ENCODE results near the gene YPEL1. TPM values are rescaled to one million over a fixed set of nuclear protein-coding genes. Genes with fewer than 3 reads are reported as not detected.

The YPEL1 gene
- total and polyA plus RNA-seq, 2 of the 8 experiments (the other 6 are each of a cell fraction or from before 2014, with no cell fraction given): 6.0 to 6.7 TPM

GRCh38 chr22:21701384-21701971, 34.1 kb downstream of the YPEL1 start:
- H3K4ac ChIP-seq (replicated peaks; ENCODE audit: insufficient read length, low read depth, low read length): no peak overlapping the region
- CTCF ChIA-PET (ENCODE audit: partially characterized antibody): interaction anchor here (0.6 to 1.1 kb wide), 2 partner anchors 14 to 26 kb away, joined by 3 read pairs; no protein-coding TSS in a partner anchor
- no peak overlapping the region for H3K23ac ChIP-seq (ENCODE audit: insufficient read length)
- DNase-seq (ENCODE audit: low read depth in 1 of 2, low spot score in 2 of 2): no peak
- H3K14ac ChIP-seq (ENCODE audit: insufficient read length): no peak overlapping the region
- H3K4me1 ChIP-seq (replicated peaks in 1 of 4; ENCODE audit: control insufficient read depth in 3 of 4, insufficient read depth in 4 of 4, low read length in 3 of 4): no peaks in the 10 kb centered on the region
- H2BK120ac ChIP-seq (replicated peaks; ENCODE audit: low read depth, low read length): no peak overlapping the region
- H4K8ac ChIP-seq (ENCODE audit: extremely low read depth, insufficient read depth, low read length): no peak overlapping the region
- no peak overlapping the region for H2BK5ac ChIP-seq (ENCODE audit: low read depth, low read length)
- peaks cover 2 to 16% (median 6%) of the 10 kb centered on the region in 4 experiments; a peak in 6 of 8 replicates for H3K36me3 ChIP-seq (ENCODE audit: control insufficient read depth in 2 of 4, insufficient read depth in 4 of 4, low read length in 3 of 4)
- H4K20me1 ChIP-seq (replicated peaks in 1 of 2; ENCODE audit: control insufficient read depth in 1 of 2, insufficient read depth in 2 of 2, low read length in 2 of 2): peaks cover 3 to 4% of the 10 kb centered on the region in 2 experiments
- H3K18ac ChIP-seq (ENCODE audit: extremely low read depth, low read length): no peak overlapping the region
- no peak overlapping the region for H4K91ac ChIP-seq (replicated peaks; ENCODE audit: insufficient read length, low read length)
- no peak overlapping the region for H3K27ac ChIP-seq (ENCODE audit: low read depth, low read length)
- H3K23me2 ChIP-seq (ENCODE audit: low read depth, low read length): no peaks in the 10 kb centered on the region
- no peak overlapping the region for H3K4me2 ChIP-seq (ENCODE audit: insufficient read depth in 1 of 2, low read depth in 2 of 2, low read length in 2 of 2)
- H3K56ac ChIP-seq (replicated peaks; ENCODE audit: insufficient read length, low read depth, low read length): no peak overlapping the region
- no peak overlapping the region for H2AK5ac ChIP-seq (ENCODE audit: low read depth, low read length)
- no peak overlapping the region for H2BK15ac ChIP-seq (ENCODE audit: low read length)
- no peak overlapping the region for H4K5ac ChIP-seq (ENCODE audit: insufficient read length, low read depth, low read length)
- no peak overlapping the region for H2BK20ac ChIP-seq (ENCODE audit: low read length)
- no peaks in the 10 kb centered on the region for H3K79me2 ChIP-seq (ENCODE audit: control insufficient read depth in 1 of 2, insufficient read depth in 2 of 2, low read length in 2 of 2)
- H3K27me3 ChIP-seq (replicated peaks in 1 of 4; ENCODE audit: control insufficient read depth in 3 of 4, extremely low read depth in 1 of 4, insufficient read depth in 3 of 4, low read length in 3 of 4): no peaks in the 10 kb centered on the region
- no peak for FAIRE-seq
- H3K4me3 ChIP-seq (ENCODE audit: extremely low read depth in 1 of 4, insufficient read depth in 2 of 4, low read depth in 3 of 4, low read length in 4 of 4): no peak overlapping the region
- POLR2A ChIA-PET (ENCODE audit: partially characterized antibody): interaction anchor here (1.5 to 2.4 kb wide), 2 partner anchors 15 to 18 kb away, joined by 5 to 11 read pairs; no protein-coding TSS in a partner anchor
- no peak overlapping the region for H2BK12ac ChIP-seq (ENCODE audit: low read depth, low read length)
- 91% methylated on average over 7 of the region's 7 CpGs; no CpG with 5 or more reads in 1 of the 2 experiments for WGBS, 2 experiments (ENCODE audit: extremely low coverage in 1 of 2, insufficient coverage in 1 of 2, insufficient read length in 1 of 2, insufficient replicate concordance in 2 of 2, low coverage in 1 of 2, low lambda C conversion rate in 2 of 2, missing lambda C conversion rate in 1 of 2)
- no peak overlapping the region for H2AFZ ChIP-seq (ENCODE audit: low read length)
- no peak overlapping the region for H3K9ac ChIP-seq (replicated peaks in 1 of 4; ENCODE audit: extremely low read depth in 1 of 4, low read depth in 3 of 4, low read length in 3 of 4)
- H3K79me1 ChIP-seq (ENCODE audit: low read depth, low read length): no peaks in the 10 kb centered on the region
- H3K9me3 ChIP-seq (ENCODE audit: insufficient read depth in 2 of 2, low read depth in 1 of 2, low read length in 1 of 2): no peaks in the 10 kb centered on the region
- TF ChIP-seq CBX5 (IDR thresholded peaks at IDR 0.05; ENCODE audit: low read depth, low read length) (no peak), FOSL1 (IDR thresholded peaks at IDR 0.05; ENCODE audit: insufficient read depth, low read depth, low read length) (no peak), GTF2F1 (IDR thresholded peaks at IDR 0.05; ENCODE audit: borderline replicate concordance, low read depth, low read length) (no peak), BCL11A (IDR thresholded peaks at IDR 0.05; ENCODE audit: low read depth in 2 of 2, low read length in 2 of 2) (no peak)

All from H1 (cell line).